ENCODE measurements around the gene ADAM15. TPM values are rescaled to one million over a fixed set of nuclear protein-coding genes. Genes with fewer than 3 reads are reported as not detected.

Gene ADAM15
- total and polyA plus RNA-seq, 4 donors: 49.5 to 233 (median 160) TPM

DNA sequence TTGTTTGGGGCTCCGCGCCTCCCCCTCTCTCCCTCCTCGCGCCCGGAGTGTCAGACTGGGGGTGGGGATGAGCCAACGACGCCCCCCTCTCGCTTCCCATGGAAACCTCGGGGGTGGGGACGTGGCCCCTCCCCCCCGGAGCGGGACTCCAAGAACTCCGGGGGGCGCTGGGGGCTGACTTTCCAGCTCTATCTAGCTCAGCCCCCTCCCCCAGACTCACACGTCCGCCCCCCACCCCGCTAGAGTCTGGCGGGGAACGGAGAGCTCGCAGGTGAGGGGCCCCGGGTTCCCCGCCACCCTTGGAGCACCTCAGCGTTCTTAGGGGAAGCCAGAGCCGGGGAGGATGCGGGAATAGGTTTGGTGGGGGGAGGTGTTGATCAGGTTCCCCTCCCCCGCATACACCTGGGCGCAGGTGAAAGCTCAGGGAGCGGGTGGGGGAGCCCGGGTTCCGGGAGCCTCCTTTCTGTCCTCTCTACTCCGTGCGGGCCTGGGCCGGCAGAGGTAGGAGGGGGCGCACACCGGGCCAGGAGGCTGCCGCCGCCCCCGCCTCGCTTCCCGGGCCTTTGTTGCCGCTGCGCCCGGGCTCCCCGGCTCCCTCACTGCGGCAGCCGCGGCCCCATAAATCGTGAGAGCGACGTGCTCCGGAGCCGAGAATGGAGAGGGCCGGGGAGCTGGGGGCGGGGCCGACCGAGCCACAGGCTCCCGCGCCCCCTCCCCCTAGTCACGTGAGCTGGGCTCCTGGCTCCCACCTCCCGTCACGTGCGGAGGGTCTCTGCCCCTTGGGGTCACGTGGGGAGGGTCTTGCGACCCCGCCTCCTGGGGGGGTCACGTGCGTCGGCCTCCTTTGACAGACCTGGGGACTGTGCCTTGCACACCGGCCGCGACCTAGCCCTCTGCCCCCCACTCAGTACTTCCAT is 29.5 kb downstream of the ADAM15 start:
- Histone ChIP-seq H3K36me3 (ENCODE audit: control insufficient read depth in 4 of 4, insufficient read depth in 4 of 4, low read length in 4 of 4) (no peaks in the 10 kb centered on the region), H3K4me1 (ENCODE audit: control insufficient read depth in 5 of 5, insufficient read depth in 5 of 5, low read length in 5 of 5) (peaks cover 0 to 56% (median 20%) of the 10 kb centered on the region in 5 donors), H3K9me3 (ENCODE audit: control insufficient read depth in 4 of 4, insufficient read depth in 3 of 4, low read length in 3 of 4) (no peaks in the 10 kb centered on the region), H3K27me3 (ENCODE audit: control insufficient read depth in 3 of 3, insufficient read depth in 3 of 3, low read length in 2 of 3) (peaks cover 0 to 42% (median 34%) of the 10 kb centered on the region in 3 donors), H3K9ac (ENCODE audit: insufficient read depth in 1 of 2, low read length in 2 of 2) (no peak overlapping the region), H3K4me3 (no peak overlapping the region), H3K27ac (ENCODE audit: low read depth in 1 of 2, low read length in 1 of 2) (no peak overlapping the region)
- TF ChIP-seq CTCF (IDR thresholded peaks at IDR 0.05; ENCODE audit: control extremely low read depth, extremely low read depth): no peak
- no peak for ATAC-seq (ENCODE audit: insufficient read depth, low FRiP score)
- 1 to 2% methylated on average over 33 to 71 of the region's 71 CpGs for WGBS, 2 donors
- peak; percentile 58 to 73 (median 66) for DNase-seq

- H3K27me3 ChIP-seq (ENCODE audit: control insufficient read depth in 3 of 3, insufficient read depth in 3 of 3, low read length in 2 of 3): peaks cover 0 to 42% (median 34%) of the 10 kb centered on the region in 3 donors
- H3K36me3 ChIP-seq (ENCODE audit: control insufficient read depth in 4 of 4, insufficient read depth in 4 of 4, low read length in 4 of 4): no peaks in the 10 kb centered on the region
- no peak overlapping the region for H3K27ac ChIP-seq (ENCODE audit: low read depth in 1 of 2, low read length in 1 of 2)
- ATAC-seq (ENCODE audit: insufficient read depth, low FRiP score) (no peak), DNase-seq (peak in 1 of 3 donors; percentile 31)
- H3K4me1 ChIP-seq (ENCODE audit: control insufficient read depth in 5 of 5, insufficient read depth in 5 of 5, low read length in 5 of 5): peaks cover 0 to 62% (median 20%) of the 10 kb centered on the region in 5 donors
- no peaks in the 10 kb centered on the region for H3K9me3 ChIP-seq (ENCODE audit: control insufficient read depth in 4 of 4, insufficient read depth in 3 of 4, low read length in 3 of 4)
- no peak overlapping the region for H3K9ac ChIP-seq (ENCODE audit: insufficient read depth in 1 of 2, low read length in 2 of 2)
- WGBS, 2 donors: 2 to 3% methylated on average over 28 to 68 of the region's 68 CpGs
- no peak overlapping the region for H3K4me3 ChIP-seq
- no peak for TF ChIP-seq CTCF (IDR thresholded peaks at IDR 0.05; ENCODE audit: control extremely low read depth, extremely low read depth)
Observed at GRCh38 chr1:155081472-155082300, 30.6 kb downstream of the ADAM15 start.

DNA sequence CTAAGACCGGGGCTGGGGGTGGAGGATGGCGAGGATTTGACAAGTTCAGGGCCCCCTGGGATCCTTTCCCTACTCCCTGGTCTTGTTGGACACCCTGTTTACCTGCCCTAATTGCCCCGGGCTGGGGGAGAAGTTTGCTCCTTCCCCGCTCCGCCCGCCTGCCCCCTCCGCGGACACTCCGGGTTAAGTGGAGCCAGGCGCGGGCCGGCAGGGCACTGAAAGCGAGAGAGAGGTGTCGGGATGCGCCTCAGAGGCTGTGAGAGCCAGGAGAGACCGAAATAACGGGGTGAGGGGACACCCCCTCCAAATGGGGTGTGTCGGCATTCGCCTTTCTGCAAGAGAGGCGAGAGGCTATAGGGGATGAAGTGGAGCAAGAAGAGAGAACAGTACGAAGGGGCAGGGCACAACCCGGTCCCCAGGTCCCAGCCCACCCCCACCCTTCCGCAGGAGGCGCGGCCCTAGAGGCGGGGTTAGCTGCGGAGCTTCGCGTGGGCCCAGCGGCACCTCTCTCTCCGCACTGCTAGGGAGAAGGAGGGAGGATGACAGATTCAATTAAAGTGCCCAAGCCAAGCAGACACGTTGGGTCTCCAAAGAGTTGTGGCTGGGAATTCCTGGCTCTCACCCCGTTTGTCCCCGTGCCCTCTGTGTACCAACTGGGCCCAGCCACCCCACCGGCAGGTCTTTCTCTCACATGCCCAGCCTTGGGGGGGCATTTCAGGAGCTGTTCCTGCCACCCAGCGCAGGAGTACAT is 31.4 kb downstream of the ADAM15 start:
- H3K4me1 ChIP-seq (ENCODE audit: control insufficient read depth in 5 of 5, insufficient read depth in 5 of 5, low read length in 5 of 5): peaks cover 0 to 62% (median 20%) of the 10 kb centered on the region in 5 donors
- no peak for TF ChIP-seq CTCF (IDR thresholded peaks at IDR 0.05; ENCODE audit: control extremely low read depth, extremely low read depth)
- ATAC-seq (ENCODE audit: insufficient read depth, low FRiP score) (no peak), DNase-seq (no peak)
- H3K9ac ChIP-seq (ENCODE audit: insufficient read depth in 1 of 2, low read length in 2 of 2): no peak overlapping the region
- H3K36me3 ChIP-seq (ENCODE audit: control insufficient read depth in 4 of 4, insufficient read depth in 4 of 4, low read length in 4 of 4): no peaks in the 10 kb centered on the region
- no peak overlapping the region for H3K4me3 ChIP-seq
- peaks cover 0 to 42% (median 34%) of the 10 kb centered on the region in 3 donors for H3K27me3 ChIP-seq (ENCODE audit: control insufficient read depth in 3 of 3, insufficient read depth in 3 of 3, low read length in 2 of 3)
- H3K27ac ChIP-seq (ENCODE audit: low read depth in 1 of 2, low read length in 1 of 2): no peak overlapping the region
- H3K9me3 ChIP-seq (ENCODE audit: control insufficient read depth in 4 of 4, insufficient read depth in 3 of 4, low read length in 3 of 4): no peaks in the 10 kb centered on the region
- 5 to 6% methylated on average over 33 to 36 of the region's 36 CpGs for WGBS, 2 donors

Measured in lung (tissue), 12 donors.